HUES48 (cell line): Measurements from ENCODE around the gene GLIS1.

Experiments used
- H3K27ac ChIP-seq: one replicate; pipeline ENCODE4 v1.7.0; 2013; ENCODE audit warnings: low read depth, low read length, inconsistent platforms
- H3K27me3 ChIP-seq: 2 replicates; pipeline ENCODE4 v1.6.1; 2013; ENCODE audit warnings: mild to moderate bottlenecking, low read length; ENCODE audit not compliant: control insufficient read depth, insufficient read depth
- H3K36me3 ChIP-seq: 2 replicates; pipeline ENCODE4 v1.6.1; 2013; ENCODE audit warnings: low read length; ENCODE audit not compliant: control insufficient read depth, insufficient read depth
- H3K4me1 ChIP-seq: 2 replicates; pipeline ENCODE4 v1.6.1; 2013; ENCODE audit warnings: mild to moderate bottlenecking, low read length; ENCODE audit not compliant: control insufficient read depth, insufficient read depth
- H3K4me3 ChIP-seq: 2 replicates; pipeline ENCODE4 v1.5.1; 2013; ENCODE audit warnings: mild to moderate bottlenecking, low read depth, low read length
- H3K9ac ChIP-seq: 2 replicates; pipeline ENCODE4 v1.6.1; 2013; ENCODE audit warnings: mild to moderate bottlenecking, low read depth, low read length, moderate library complexity
- H3K9me3 ChIP-seq: 2 replicates; pipeline ENCODE4 v1.6.1; 2013; ENCODE audit warnings: low read length; ENCODE audit not compliant: control insufficient read depth, insufficient read depth

GLIS1 gene

DNA sequence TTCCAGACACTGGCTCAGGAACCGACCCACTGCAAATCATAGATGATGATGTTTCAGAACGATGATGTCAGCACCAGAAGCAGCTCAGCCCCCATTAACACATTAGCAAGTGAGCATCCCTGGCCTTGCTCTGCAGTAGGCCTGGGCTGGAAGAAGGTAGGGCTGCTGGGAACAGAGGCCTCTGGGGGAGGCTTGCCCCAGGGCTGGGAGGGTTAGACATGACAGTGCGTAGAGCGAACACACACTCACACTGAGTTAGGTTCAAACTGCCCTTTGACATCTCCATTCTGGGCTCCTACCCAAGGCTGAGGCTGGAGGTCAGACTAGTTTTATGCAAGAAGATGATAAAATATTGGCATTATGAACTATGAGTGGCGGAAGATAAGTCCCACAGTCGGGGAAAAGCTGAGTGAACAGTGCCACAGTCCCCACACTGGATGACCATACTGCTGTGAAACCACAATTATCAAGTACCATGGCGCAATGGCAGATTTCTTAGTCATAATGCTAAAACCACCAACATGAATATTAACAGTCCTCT lies 188.7 kb downstream of the GLIS1 start:
- H3K4me1 ChIP-seq: peaks cover 19% of the 10 kb centered on the region; the same call in 1 of the 2 replicates
- H3K27me3 ChIP-seq: no peaks in the 10 kb centered on the region
- no peaks in the 10 kb centered on the region for H3K36me3 ChIP-seq
- H3K9me3 ChIP-seq: no peaks in the 10 kb centered on the region
- no peak overlapping the region for H3K9ac ChIP-seq
- no peak overlapping the region for H3K4me3 ChIP-seq
- H3K27ac ChIP-seq: no peak overlapping the region

DNA sequence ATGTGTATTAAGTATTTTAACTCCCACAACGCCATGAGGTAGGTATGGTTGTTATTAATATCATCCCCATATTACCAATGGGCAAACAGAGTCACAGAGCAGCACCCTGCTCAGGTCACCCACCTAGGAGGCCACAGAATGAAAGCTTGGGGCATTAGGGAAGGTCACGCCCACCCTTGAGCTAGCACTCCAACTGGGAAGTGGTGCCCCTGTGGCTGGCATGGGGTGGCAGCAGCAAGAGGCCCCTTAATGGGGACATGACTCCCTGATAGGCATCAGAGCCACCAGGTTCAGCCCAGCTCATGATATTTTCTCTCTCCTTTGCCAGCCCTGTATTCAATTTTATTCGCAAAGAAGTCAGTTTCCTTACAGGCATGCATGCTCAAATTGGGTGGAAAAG lies 189.2 kb downstream of the GLIS1 start:
- Histone ChIP-seq H3K36me3 (no peaks in the 10 kb centered on the region), H3K4me3 (no peak overlapping the region), H3K9ac (no peak overlapping the region), H3K27ac (no peak overlapping the region), H3K9me3 (no peaks in the 10 kb centered on the region), H3K27me3 (no peaks in the 10 kb centered on the region), H3K4me1 (peaks cover 19% of the 10 kb centered on the region; the same call in 1 of the 2 replicates)

DNA sequence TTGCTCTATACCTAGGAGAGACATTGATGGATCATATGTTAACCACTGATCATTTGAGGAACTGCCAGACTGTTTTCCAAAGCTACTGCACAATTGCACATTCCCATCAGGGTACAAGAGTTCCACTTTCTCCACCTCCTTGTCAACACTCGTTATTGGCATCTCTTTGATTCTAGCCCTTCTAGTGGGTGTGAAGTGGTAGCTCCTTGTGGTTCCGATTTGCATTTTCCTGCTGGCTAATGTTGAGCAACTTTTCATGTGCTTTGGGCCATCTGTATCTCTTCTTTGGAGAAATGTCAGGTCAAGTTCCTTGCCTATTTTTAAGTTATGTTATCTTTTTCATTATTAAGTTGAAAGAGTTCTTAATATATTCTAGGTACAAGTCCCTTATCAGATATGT lies 189.7 kb downstream of the GLIS1 start:
- H3K9me3 ChIP-seq: no peaks in the 10 kb centered on the region
- peaks cover 19% of the 10 kb centered on the region; the same call in 1 of the 2 replicates for H3K4me1 ChIP-seq
- no peak overlapping the region for H3K4me3 ChIP-seq
- no peaks in the 10 kb centered on the region for H3K36me3 ChIP-seq
- H3K9ac ChIP-seq: no peak overlapping the region
- no peaks in the 10 kb centered on the region for H3K27me3 ChIP-seq
- H3K27ac ChIP-seq: no peak overlapping the region

GRCh38 chr1:53548031-53548491 lies 190.9 kb downstream of the GLIS1 start:
- H3K4me3 ChIP-seq: no peak overlapping the region
- no peak overlapping the region for H3K27ac ChIP-seq

DNA sequence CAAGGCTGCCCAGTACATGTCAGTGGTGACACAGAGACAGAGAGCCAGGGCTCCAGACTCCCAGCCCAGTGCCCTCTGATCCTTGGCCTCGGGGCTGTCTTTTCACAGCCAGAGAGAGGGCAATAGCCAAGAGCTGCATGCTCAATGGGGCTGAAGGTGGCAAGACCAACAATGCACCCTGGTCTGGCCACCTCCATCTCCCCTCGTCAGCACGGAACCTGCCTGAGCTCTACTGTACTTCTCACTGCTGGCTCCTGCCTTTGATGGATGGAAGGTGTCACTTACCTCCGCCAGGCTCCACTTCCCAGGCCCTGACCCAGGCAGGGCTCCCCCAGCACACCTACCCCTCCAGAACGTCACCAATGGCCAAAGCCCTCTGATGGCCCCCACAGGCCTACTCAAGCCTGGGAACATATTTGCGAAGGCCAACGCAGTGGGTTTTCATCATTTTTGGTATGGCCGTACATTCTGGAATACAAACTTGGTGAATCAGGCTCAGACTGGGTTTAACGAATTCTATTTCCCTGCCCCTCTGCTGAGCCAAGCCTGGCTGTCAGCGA lies 191.7 kb downstream of the GLIS1 start:
- no peak overlapping the region for H3K4me3 ChIP-seq
- no peaks in the 10 kb centered on the region for H3K9me3 ChIP-seq
- H3K27me3 ChIP-seq: no peaks in the 10 kb centered on the region
- no peak overlapping the region for H3K27ac ChIP-seq
- no peaks in the 10 kb centered on the region for H3K36me3 ChIP-seq
- peaks cover 8% of the 10 kb centered on the region; the same call in 1 of the 2 replicates for H3K4me1 ChIP-seq
- no peak overlapping the region for H3K9ac ChIP-seq

More at GRCh38 chr1:53548031-53548491, 190.9 kb downstream of the GLIS1 start:
- H3K27me3 ChIP-seq: no peaks in the 10 kb centered on the region
- H3K36me3 ChIP-seq: no peaks in the 10 kb centered on the region
- no peak overlapping the region for H3K9ac ChIP-seq
- no peaks in the 10 kb centered on the region for H3K9me3 ChIP-seq
- peaks cover 16% of the 10 kb centered on the region; the same call in 1 of the 2 replicates for H3K4me1 ChIP-seq

GRCh38 chr1:53546409-53547155 lies 192.4 kb downstream of the GLIS1 start:
- H3K4me3 ChIP-seq: no peak overlapping the region
- no peaks in the 10 kb centered on the region for H3K9me3 ChIP-seq
- H3K36me3 ChIP-seq: no peaks in the 10 kb centered on the region
- H3K27me3 ChIP-seq: no peaks in the 10 kb centered on the region
- H3K4me1 ChIP-seq: peaks cover 2% of the 10 kb centered on the region; the same call in 1 of the 2 replicates
- H3K27ac ChIP-seq: no peak overlapping the region
- H3K9ac ChIP-seq: no peak overlapping the region

DNA sequence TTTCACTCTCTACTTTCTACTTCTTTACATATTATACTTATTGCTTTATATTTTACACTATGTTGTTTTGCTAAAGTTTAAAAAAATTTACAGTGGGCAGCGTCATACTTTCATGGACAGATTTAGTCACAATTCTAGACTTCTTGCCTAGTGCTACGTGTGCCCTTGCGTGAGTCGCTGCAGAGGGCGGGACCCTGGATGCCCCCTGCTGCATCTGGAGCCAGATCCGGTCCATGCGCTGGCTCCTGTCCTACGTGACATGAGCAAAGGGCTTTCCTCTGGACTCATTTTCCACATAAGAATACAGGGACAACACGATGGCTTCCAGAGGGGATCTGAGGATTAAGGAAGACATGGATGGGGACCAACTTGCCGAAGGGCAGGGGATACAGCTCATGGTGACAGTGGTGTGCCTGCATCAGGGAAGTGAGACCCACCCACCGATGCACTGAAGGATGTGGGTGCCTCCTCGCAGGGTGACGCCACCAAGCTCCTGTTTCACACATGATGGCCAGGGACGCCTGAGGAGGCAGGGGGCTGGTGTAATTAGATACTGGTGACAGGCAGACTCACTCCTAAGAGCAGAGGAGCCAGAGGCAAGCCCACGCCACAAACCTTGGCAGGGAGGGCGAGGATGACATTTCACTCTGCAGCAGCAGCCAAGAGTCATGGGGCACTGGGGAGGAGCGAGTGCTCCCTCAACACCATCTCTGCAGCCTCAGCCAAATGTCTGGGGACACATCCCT lies 193.1 kb downstream of the GLIS1 start:
- Histone ChIP-seq H3K4me1 (no peaks in the 10 kb centered on the region), H3K27ac (no peak overlapping the region), H3K27me3 (no peaks in the 10 kb centered on the region), H3K9me3 (no peaks in the 10 kb centered on the region), H3K9ac (no peak overlapping the region), H3K4me3 (no peak overlapping the region), H3K36me3 (no peaks in the 10 kb centered on the region)

DNA sequence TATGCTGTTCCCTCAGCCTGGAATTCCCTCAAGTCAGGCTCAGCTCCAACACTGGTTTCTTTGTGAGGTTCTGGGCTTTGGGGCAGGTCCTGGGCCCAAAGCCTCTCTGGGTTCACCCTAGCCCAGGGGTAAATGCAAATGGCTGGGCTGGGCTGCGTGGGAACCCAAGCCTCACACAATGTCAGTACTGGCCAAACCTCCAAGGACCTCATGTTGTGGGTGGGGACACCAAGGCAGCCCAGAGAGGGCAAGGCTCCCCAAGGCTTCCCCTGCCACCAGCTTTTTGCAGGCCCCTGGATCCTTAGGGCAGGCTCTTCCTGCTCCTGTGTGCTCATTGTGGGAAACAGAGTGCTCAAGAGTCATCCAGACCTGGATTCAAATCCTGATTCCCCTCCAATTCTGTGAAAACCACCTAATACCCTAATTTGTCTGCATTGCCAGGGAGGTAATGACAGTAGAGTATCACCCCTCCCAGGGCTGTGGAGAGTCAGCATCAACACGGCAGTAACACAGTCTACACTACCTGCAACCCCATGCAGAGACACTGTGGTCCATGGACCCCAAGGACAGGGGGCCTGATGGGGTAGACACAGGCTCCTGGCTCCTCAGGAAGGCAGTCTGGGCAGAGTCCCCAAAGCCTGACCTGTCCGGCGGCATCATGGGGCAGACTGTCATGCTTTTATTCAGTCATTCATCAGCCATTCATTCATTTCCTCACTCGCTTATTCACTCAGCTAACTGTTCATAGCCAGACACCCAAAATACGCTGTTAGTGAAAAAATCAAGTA lies 194.0 kb downstream of the GLIS1 start:
- no peaks in the 10 kb centered on the region for H3K27me3 ChIP-seq
- no peaks in the 10 kb centered on the region for H3K9me3 ChIP-seq
- H3K4me1 ChIP-seq: no peaks in the 10 kb centered on the region
- H3K36me3 ChIP-seq: no peaks in the 10 kb centered on the region
- no peak overlapping the region for H3K27ac ChIP-seq
- no peak overlapping the region for H3K9ac ChIP-seq
- no peak overlapping the region for H3K4me3 ChIP-seq

DNA sequence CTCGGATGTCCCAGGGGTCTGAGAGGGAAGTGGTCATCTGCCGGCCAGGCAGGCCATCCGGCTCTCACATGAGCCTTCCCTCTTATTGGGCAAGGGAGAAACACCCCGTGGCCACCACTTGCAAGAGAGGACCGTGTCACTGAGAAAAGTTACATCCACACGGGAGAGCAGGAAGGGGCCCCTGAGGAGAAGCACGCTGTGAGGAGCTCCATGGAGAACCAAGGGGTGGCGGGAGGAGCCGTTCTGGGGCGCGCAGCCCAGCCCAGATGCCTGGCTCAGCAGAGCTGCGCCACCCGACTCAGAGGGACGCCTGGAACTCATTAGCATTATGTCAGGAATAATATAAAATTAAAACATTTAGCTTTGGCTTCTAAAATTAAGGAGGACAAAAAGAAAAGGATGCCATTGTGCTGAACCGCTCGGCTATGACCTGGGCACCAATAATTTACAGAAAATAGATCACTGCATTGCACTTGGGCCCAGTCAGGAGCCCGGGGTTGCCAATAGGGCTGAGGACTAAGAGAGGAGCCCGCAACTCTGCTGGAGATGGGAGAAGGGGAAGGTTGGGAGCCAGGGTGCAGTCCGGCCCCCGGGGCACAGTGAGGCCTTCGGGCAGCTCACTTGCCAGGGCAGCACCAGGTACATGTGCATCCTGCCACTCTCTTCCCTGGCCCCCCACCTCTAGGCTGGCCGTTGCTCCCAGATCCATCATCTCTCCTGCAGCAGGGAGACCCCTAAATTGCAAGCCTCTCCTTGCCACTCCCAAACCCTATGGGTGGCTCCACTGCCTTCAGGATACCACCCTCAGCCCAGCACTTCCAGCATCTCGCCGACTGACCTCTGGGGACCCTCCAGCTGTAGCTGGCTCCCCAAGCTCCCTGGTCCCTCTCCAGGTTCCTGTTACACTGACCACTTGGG lies 194.9 kb downstream of the GLIS1 start:
- H3K27ac ChIP-seq: no peak overlapping the region
- H3K9me3 ChIP-seq: no peaks in the 10 kb centered on the region
- no peak overlapping the region for H3K9ac ChIP-seq
- H3K36me3 ChIP-seq: no peaks in the 10 kb centered on the region
- H3K4me1 ChIP-seq: no peaks in the 10 kb centered on the region
- no peak overlapping the region for H3K4me3 ChIP-seq
- no peaks in the 10 kb centered on the region for H3K27me3 ChIP-seq
